IPS-18a (cell line): ENCODE measurements around the gene ANP32B.
A peak's percentile ranks its signal among the peaks of the same experiment; 100 is the strongest.

ENCODE experiments used
- H3K27ac ChIP-seq: one replicate; pipeline ENCODE4 v1.5.1; 2013; ENCODE audit warnings: low read length
- H3K27me3 ChIP-seq: one replicate; pipeline ENCODE4 v1.6.1; 2013; ENCODE audit warnings: mild to moderate bottlenecking, low read length; ENCODE audit not compliant: control insufficient read depth, insufficient read depth
- H3K36me3 ChIP-seq: one replicate; pipeline ENCODE4 v1.6.1; 2013; ENCODE audit warnings: low read depth, low read length; ENCODE audit not compliant: control insufficient read depth
- H3K4me1 ChIP-seq: one replicate; pipeline ENCODE4 v1.6.1; 2013; ENCODE audit warnings: low read depth, low read length; ENCODE audit not compliant: control insufficient read depth
- H3K4me3 ChIP-seq: one replicate; pipeline ENCODE4 v1.5.1; 2013; ENCODE audit warnings: low read length
- H3K9ac ChIP-seq: one replicate; pipeline ENCODE4 v1.6.1; 2013; ENCODE audit warnings: mild to moderate bottlenecking, low read length, moderate library complexity
- H3K9me3 ChIP-seq: one replicate; pipeline ENCODE4 v1.6.1; 2013; ENCODE audit warnings: low read depth, low read length; ENCODE audit not compliant: control insufficient read depth

The ANP32B gene

GRCh38 chr9:98040212-98040611 is 57.1 kb downstream of the ANP32B start:
- no peak overlapping the region for H3K27ac ChIP-seq
- no peaks in the 10 kb centered on the region for H3K9me3 ChIP-seq
- H3K36me3 ChIP-seq: no peaks in the 10 kb centered on the region
- no peak overlapping the region for H3K9ac ChIP-seq
- no peak overlapping the region for H3K4me3 ChIP-seq
- H3K4me1 ChIP-seq: no peaks in the 10 kb centered on the region
- peaks cover 4% of the 10 kb centered on the region for H3K27me3 ChIP-seq

- H3K4me1 ChIP-seq: no peaks in the 10 kb centered on the region
- H3K36me3 ChIP-seq: no peaks in the 10 kb centered on the region
- no peaks in the 10 kb centered on the region for H3K27me3 ChIP-seq
- H3K4me3 ChIP-seq: no peak overlapping the region
- no peaks in the 10 kb centered on the region for H3K9me3 ChIP-seq
- H3K9ac ChIP-seq: no peak overlapping the region
- no peak overlapping the region for H3K27ac ChIP-seq
Observed at GRCh38 chr9:98043915-98044314, 60.8 kb downstream of the ANP32B start.

GRCh38 chr9:98045234-98046179 is 62.4 kb downstream of the ANP32B start:
- H3K9me3 ChIP-seq: no peaks in the 10 kb centered on the region
- no peaks in the 10 kb centered on the region for H3K36me3 ChIP-seq
- H3K4me1 ChIP-seq: no peaks in the 10 kb centered on the region
- no peak overlapping the region for H3K27ac ChIP-seq
- H3K27me3 ChIP-seq: no peaks in the 10 kb centered on the region
- H3K9ac ChIP-seq: no peak overlapping the region
- H3K4me3 ChIP-seq: no peak overlapping the region

GRCh38 chr9:98046180-98046543 is 63.0 kb downstream of the ANP32B start:
- H3K36me3 ChIP-seq: no peaks in the 10 kb centered on the region
- H3K27ac ChIP-seq: no peak overlapping the region
- H3K27me3 ChIP-seq: no peaks in the 10 kb centered on the region
- no peak overlapping the region for H3K9ac ChIP-seq
- no peaks in the 10 kb centered on the region for H3K9me3 ChIP-seq
- H3K4me3 ChIP-seq: no peak overlapping the region
- H3K4me1 ChIP-seq: no peaks in the 10 kb centered on the region

GRCh38 chr9:98047002-98047401 is 63.9 kb downstream of the ANP32B start:
- no peaks in the 10 kb centered on the region for H3K9me3 ChIP-seq

GRCh38 chr9:98049288-98050072 is 66.3 kb downstream of the ANP32B start:
- H3K27ac ChIP-seq: no peak overlapping the region

More at GRCh38 chr9:98047002-98047401, 63.9 kb downstream of the ANP32B start:
- no peak overlapping the region for H3K27ac ChIP-seq
- H3K36me3 ChIP-seq: no peaks in the 10 kb centered on the region
- H3K27me3 ChIP-seq: no peaks in the 10 kb centered on the region
- H3K9ac ChIP-seq: no peak overlapping the region
- H3K4me3 ChIP-seq: no peak overlapping the region
- no peaks in the 10 kb centered on the region for H3K4me1 ChIP-seq

GRCh38 chr9:98050351-98050750 is 67.2 kb downstream of the ANP32B start:
- H3K36me3 ChIP-seq: no peaks in the 10 kb centered on the region
- H3K4me1 ChIP-seq: no peaks in the 10 kb centered on the region
- H3K9me3 ChIP-seq: no peaks in the 10 kb centered on the region
- H3K9ac ChIP-seq: no peak overlapping the region
- H3K27me3 ChIP-seq: no peaks in the 10 kb centered on the region
- H3K4me3 ChIP-seq: no peak overlapping the region
- no peak overlapping the region for H3K27ac ChIP-seq

More at GRCh38 chr9:98049288-98050072, 66.3 kb downstream of the ANP32B start:
- Histone ChIP-seq H3K4me3 (no peak overlapping the region), H3K36me3 (no peaks in the 10 kb centered on the region), H3K9ac (no peak overlapping the region), H3K4me1 (no peaks in the 10 kb centered on the region), H3K9me3 (no peaks in the 10 kb centered on the region), H3K27me3 (no peaks in the 10 kb centered on the region)

- H3K36me3 ChIP-seq: no peaks in the 10 kb centered on the region
- no peak overlapping the region for H3K9ac ChIP-seq
- no peak overlapping the region for H3K27ac ChIP-seq
- peaks cover 5% of the 10 kb centered on the region for H3K4me1 ChIP-seq
- no peak overlapping the region for H3K4me3 ChIP-seq
- H3K27me3 ChIP-seq: no peaks in the 10 kb centered on the region
- no peaks in the 10 kb centered on the region for H3K9me3 ChIP-seq
Observed at GRCh38 chr9:98054376-98054951, 71.3 kb downstream of the ANP32B start.

GRCh38 chr9:98056269-98057137 is 73.4 kb downstream of the ANP32B start, which contains the start of gene NANS:
Gene NANS (plus strand): TSS chr9:98056732. CDS start chr9:98056809, 77 bp downstream.
- Histone ChIP-seq H3K36me3 (peaks cover 5% of the 10 kb centered on the region), H3K4me3 (peak within 1 kb of the TSS; percentile 64), H3K27ac (no peak within 1 kb of the TSS), H3K9ac (peak within 1 kb of the TSS; percentile 5), H3K9me3 (no peaks in the 10 kb centered on the region), H3K4me1 (peaks cover 5% of the 10 kb centered on the region), H3K27me3 (no peaks in the 10 kb centered on the region)

- Histone ChIP-seq H3K27ac (no peak overlapping the region), H3K4me3 (peak overlapping the region; percentile 64), H3K27me3 (no peaks in the 10 kb centered on the region), H3K4me1 (peaks cover 5% of the 10 kb centered on the region), H3K9ac (peak overlapping the region; percentile 5), H3K36me3 (peaks cover 5% of the 10 kb centered on the region), H3K9me3 (no peaks in the 10 kb centered on the region)
Observed at GRCh38 chr9:98057138-98057799, 74.1 kb downstream of the ANP32B start.
